GM12878 (cell line): Measurements from ENCODE around the gene RAPGEF6. TPM values are rescaled to one million over a fixed set of nuclear protein-coding genes. Genes with fewer than 3 reads are reported as not detected.
"Not testable (repeated sequence)": the region's sequence is repeated elsewhere in the genome, so short reads cannot be mapped to it uniquely, and the experiment has no call there.

Source experiments
- ATAC-seq: fragments of 200-7000 bp; cut with Tn5 transposase; 3 replicates; pipeline ENCODE4 v1.9.1; 2020; ENCODE audit warnings: mild to moderate bottlenecking, moderate library complexity
- BruUV-seq: library from RNA; stranded (reverse); fragments of 400-500 nt; replicated peaks from 2 replicates; lab custom pipeline; 2021; lab: Mats Ljungman, UMichigan
- CTCF ChIA-PET: fragments of 300-600 bp; sonication (Branson Sonifier 250); formaldehyde crosslinking; extraction: SDS; loops from one replicate; lab custom pipeline; 2021; ENCODE audit warnings: inconsistent platforms; lab: Yijun Ruan, JAX
- POLR2A ChIA-PET: fragments of 350-600 bp; formaldehyde crosslinking; extraction: SDS; loops from one replicate; lab custom pipeline; 2021; ENCODE audit warnings: inconsistent platforms; lab: Charles Lee
- RAD21 ChIA-PET: fragments of 300-600 bp; sonication (Branson Sonifier 250); formaldehyde crosslinking; loops from one replicate; lab custom pipeline; 2023; ENCODE audit warnings: antibody characterized with exemption; ENCODE audit not compliant: unreplicated experiment; lab: Charles Lee
- SMC1A ChIA-PET: fragments of 300-600 bp; sonication (Branson Sonifier 250); formaldehyde crosslinking; loops from one replicate; lab custom pipeline; 2023; ENCODE audit not compliant: unreplicated experiment, uncharacterized antibody; lab: Charles Lee
- DNase-seq: peaks from one replicate; pipeline ENCODE4 v3.0.0-alpha.2; 2011; ENCODE audit warnings: low read depth, low spot score
- FAIRE-seq: peaks from 3 replicates; lab custom pipeline; 2011; peaks lifted over from hg19 to GRCh38; lab: Jason Lieb, UNC
- H2AFZ ChIP-seq: 2 replicates; pipeline ENCODE4 v1.6.0; 2011; ENCODE audit warnings: low read depth, low read length, control low read depth; ENCODE audit not compliant: control insufficient read depth
- H3K27ac ChIP-seq: 2 replicates; pipeline ENCODE4 v1.5.1; 2011; ENCODE audit warnings: control low read depth; ENCODE audit not compliant: control insufficient read depth, insufficient read depth
- H3K27me3 ChIP-seq, 2 experiments: replicated peaks in 1 of 2; 2 replicates each; pipeline versions ENCODE4 v1.6.0 to v1.6.1; 2011; ENCODE audit warnings: low read length in 1 of 2; ENCODE audit not compliant: control insufficient read depth in 2 of 2, insufficient read depth in 2 of 2
- H3K36me3 ChIP-seq, 2 experiments: 2 replicates each; pipeline ENCODE4 v1.5.1; 2011; ENCODE audit warnings: low read length in 1 of 2; ENCODE audit not compliant: control insufficient read depth in 2 of 2, insufficient read depth in 2 of 2
- H3K4me1 ChIP-seq: 2 replicates; pipeline ENCODE4 v1.6.1; 2011; ENCODE audit warnings: mild to moderate bottlenecking, low read length, moderate library complexity, mixed read lengths; ENCODE audit not compliant: control insufficient read depth, insufficient read depth
- H3K4me2 ChIP-seq: 2 replicates; pipeline ENCODE4 v1.6.0; 2011; ENCODE audit warnings: control low read depth; ENCODE audit not compliant: control insufficient read depth, insufficient read depth
- H3K4me3 ChIP-seq: fragments of 200-600 bp; sonication (generic); 2 replicates; pipeline ENCODE4 v1.5.1; 2016
- H3K79me2 ChIP-seq: 2 replicates; pipeline ENCODE4 v1.6.0; 2011; ENCODE audit warnings: low read length; ENCODE audit not compliant: control insufficient read depth, insufficient read depth
- H3K9ac ChIP-seq: 2 replicates; pipeline ENCODE4 v1.8.0; 2011; ENCODE audit warnings: low read length, control low read depth, mixed read lengths; ENCODE audit not compliant: control insufficient read depth, insufficient read depth
- H3K9me3 ChIP-seq: replicated peaks from 3 replicates; pipeline ENCODE4 v1.5.1; 2011; ENCODE audit warnings: mild to moderate bottlenecking, low read length; ENCODE audit not compliant: control insufficient read depth, insufficient read depth
- H4K20me1 ChIP-seq: 2 replicates; pipeline ENCODE4 v1.6.0; 2011; ENCODE audit not compliant: control insufficient read depth, insufficient read depth
- ATF2 ChIP-seq: IDR thresholded peaks from 2 replicates; pipeline ENCODE4 v1.6.1; 2012; ENCODE audit warnings: low read length, inconsistent platforms
- HDAC2 ChIP-seq: fragments of 200-600 bp; sonication (generic); IDR thresholded peaks from 2 replicates; pipeline ENCODE4 v1.6.1; 2017
- STAT3 ChIP-seq: IDR thresholded peaks from 2 replicates; pipeline ENCODE4 v1.6.1; 2011; ENCODE audit warnings: low read depth, low read length, improper control_type of control experiment
- WGBS: methylation state at CpG from one replicate; pipeline ENCODE4 v1.1.6; 2016; ENCODE audit warnings: low lambda C conversion rate; ENCODE audit not compliant: insufficient replicate concordance, insufficient coverage; ENCODE audit errors: missing lambda C conversion rate; 5-methylcytosine and 5-hydroxymethylcytosine counted together
- in situ Hi-C: fragments of 300-500 bp; cut with MboI; formaldehyde crosslinking; loops from 9 replicates; pipeline ENCODE4 v1.14.3; 2018; ENCODE audit warnings: mixed read lengths
- intact Hi-C: fragments of 100-400 bp; cut with micrococcal nuclease; formaldehyde crosslinking; loops from one replicate; pipeline ENCODE4 v1.14.2; 2022; ENCODE audit not compliant: unreplicated experiment
- polyA plus RNA-seq, 11 experiments: library from polyadenylated mRNA; depleted of rRNA in 4 of 11; unstranded in 6 of 11; stranded (reverse) in 5 of 11; fragments of >200 nt; fragmentation: Nextera tagmentation in 4 of 11; fragmentation: Illumina TruSeq in 1 of 11; extraction: Ambion mirVana in 4 of 11; extraction: Trizol in 1 of 11; gene quantifications; 1 replicate in 1 of 11; 2 replicates in 10 of 11; pipeline versions ENCODE4 v1.2.1 to v1.2.3, GENCODE V29; 2011 to 2016; ENCODE audit warnings: inconsistent platforms in 2 of 11, missing spikeins in 2 of 11, low read depth in 1 of 11
- total RNA-seq, 4 experiments: library from RNA; depleted of rRNA in 3 of 4; stranded (reverse); fragments of >200 nt in 3 of 4; fragmentation: Illumina TruSeq in 1 of 4; extraction: Trizol in 1 of 4; gene quantifications; 2 replicates each; pipeline versions ENCODE4 v1.2.1 to v1.2.3, GENCODE V29; 2013 to 2021

The RAPGEF6 gene
- total and polyA plus RNA-seq, 10 of the 15 experiments (the other 5 are each of a cell fraction or from before 2014, with no cell fraction given), result 2.9 to 24.0 (median 14.2) TPM

DNA sequence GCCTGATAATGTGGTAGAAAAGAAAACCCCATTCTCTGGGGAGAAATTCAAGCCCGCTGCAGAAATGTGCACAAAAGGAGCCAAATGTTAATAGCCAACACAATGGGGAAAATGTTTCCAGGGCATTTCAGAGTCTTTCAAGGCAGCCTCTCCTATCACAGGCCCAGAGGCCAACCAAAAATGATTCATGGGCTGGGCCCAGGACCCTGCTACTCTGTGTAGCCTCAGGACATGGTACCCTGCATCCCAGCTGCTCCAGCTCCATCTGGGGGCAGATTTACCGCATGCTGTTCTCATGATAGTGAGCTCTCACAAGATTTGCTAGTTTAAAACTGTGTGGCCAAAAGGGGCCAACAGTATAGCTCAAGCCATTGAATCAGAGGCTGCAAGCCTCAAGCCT is 41.1 kb downstream of the RAPGEF6 start:
- Histone ChIP-seq H3K4me2 (no peak overlapping the region), H3K79me2 (peaks cover 48% of the 10 kb centered on the region), H3K4me3 (no peak overlapping the region), H3K27ac (no peak overlapping the region), H3K4me1 (peaks cover 5% of the 10 kb centered on the region), H3K9me3 (peaks cover 6% of the 10 kb centered on the region), H4K20me1 (no peaks in the 10 kb centered on the region), H3K27me3 (no peaks in the 10 kb centered on the region), H2AFZ (no peak overlapping the region), H3K9ac (no peak overlapping the region), H3K36me3 (peaks cover 0 to 4% of the 10 kb centered on the region in 2 experiments; a peak in 3 of 4 replicates)
- FAIRE-seq, result no peak
- BruUV-seq, result no TSS peak
- in situ Hi-C loops (loop anchor here (5.0 kb wide), 1 partner anchor 413 kb away; no protein-coding TSS in a partner anchor), intact Hi-C loops (no loop called here)
- SMC1A ChIA-PET, result interaction anchor here (0.7 to 1.6 kb wide), 4 partner anchors 10 to 54 kb away, joined by 3 read pairs; no protein-coding TSS in a partner anchor
- TF ChIP-seq ATF2, result no peak
- TF ChIP-seq HDAC2, result no peak
- TF ChIP-seq STAT3, result no peak
- CTCF ChIA-PET, result interaction anchor here (0.8 to 1.4 kb wide), 2 partner anchors 53 to 412 kb away, joined by 3 read pairs; no protein-coding TSS in a partner anchor
- RAD21 ChIA-PET, result no interaction called here
- no peak for DNase-seq
- POLR2A ChIA-PET, result interaction anchor here (0.5 to 1.7 kb wide), 2 partner anchors 34 to 46 kb away, joined by 3 to 4 read pairs; no protein-coding TSS in a partner anchor
- WGBS, result 100% methylated on average over 2 of the region's 2 CpGs
- no peak for ATAC-seq

DNA sequence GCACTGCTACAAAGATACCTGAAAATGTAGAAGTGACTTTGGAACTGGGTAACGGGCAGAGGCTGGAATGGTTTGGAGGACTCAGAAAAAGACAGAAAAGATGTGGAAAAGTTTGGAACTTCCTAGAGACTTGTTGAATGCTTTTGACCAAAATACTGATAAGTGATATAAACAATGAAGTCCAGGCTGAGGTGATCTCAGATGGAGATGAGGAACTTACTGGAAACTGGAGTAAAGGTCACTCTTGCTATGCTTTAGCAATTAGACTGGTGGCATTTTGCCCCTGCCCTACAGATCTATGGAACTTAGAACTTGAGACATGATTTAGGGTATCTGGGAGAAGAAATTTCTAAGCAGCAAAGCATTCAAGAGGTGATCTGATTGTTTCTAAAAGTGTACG is 41.6 kb downstream of the RAPGEF6 start:
- H3K9ac ChIP-seq, H3K36me3 ChIP-seq, H3K27me3 ChIP-seq, H3K27ac ChIP-seq, ATAC-seq, H3K9me3 ChIP-seq, intact Hi-C loops, H3K4me1 ChIP-seq, FAIRE-seq, DNase-seq, H3K4me3 ChIP-seq, BruUV-seq, H4K20me1 ChIP-seq, H3K4me2 ChIP-seq, H2AFZ ChIP-seq: not testable (repeated sequence)
- ChIA-PET RAD21 (interaction anchor here (1.1 kb wide), 2 partner anchors 415 to 470 kb away, joined by 4 read pairs; no protein-coding TSS in a partner anchor), POLR2A (interaction anchor here (0.5 kb wide), 1 partner anchor 34 kb away, joined by 3 read pairs; no protein-coding TSS in a partner anchor), CTCF (interaction anchor here (0.6 to 7.9 kb wide), 2 partner anchors 202 to 414 kb away, joined by 3 to 189 read pairs; no protein-coding TSS in a partner anchor), SMC1A (interaction anchor here (0.9 to 1.6 kb wide), 6 partner anchors 9 to 469 kb away, joined by 3 to 7 read pairs (median 3); no protein-coding TSS in a partner anchor)
- 89% methylated on average over 2 of the region's 2 CpGs for WGBS
- H3K79me2 ChIP-seq, result peaks cover 44% of the 10 kb centered on the region
- in situ Hi-C loops, result loop anchor here (5.0 kb wide), 1 partner anchor 414 kb away; no protein-coding TSS in a partner anchor
